Muscle layer of duodenum (tissue), 2 donors: ENCODE results near the gene NFX1.

ENCODE experiments used
- H3K27ac ChIP-seq: one replicate; pipeline ENCODE4 v1.7.0; 2013; ENCODE audit warnings: mild to moderate bottlenecking, low read length
- H3K27me3 ChIP-seq: one replicate; pipeline ENCODE4 v1.7.0; 2013; ENCODE audit warnings: low read depth, mild to moderate bottlenecking, control low read depth, low read length
- H3K36me3 ChIP-seq, 2 donors: one replicate each; pipeline ENCODE4 v1.7.0; 2013; ENCODE audit warnings: low read length in 2 of 2, control low read depth in 1 of 2, mild to moderate bottlenecking in 1 of 2; ENCODE audit not compliant: insufficient read depth in 2 of 2, control insufficient read depth in 1 of 2
- H3K4me1 ChIP-seq, 2 donors: one replicate each; pipeline ENCODE4 v1.7.0; 2013; ENCODE audit warnings: low read length in 2 of 2, mild to moderate bottlenecking in 2 of 2, control low read depth in 1 of 2, moderate library complexity in 1 of 2; ENCODE audit not compliant: insufficient read depth in 2 of 2, control insufficient read depth in 1 of 2
- H3K4me3 ChIP-seq, 2 donors: one replicate each; pipeline ENCODE4 v1.7.0; 2013; ENCODE audit warnings: low read length in 2 of 2, low read depth in 1 of 2, mild to moderate bottlenecking in 1 of 2
- H3K9me3 ChIP-seq, 2 donors: one replicate each; pipeline ENCODE4 v1.7.0; 2013; ENCODE audit warnings: low read length in 2 of 2, control low read depth in 1 of 2, mild to moderate bottlenecking in 1 of 2; ENCODE audit not compliant: control insufficient read depth in 1 of 2
- donor health status: healthy.

NFX1 gene

GRCh38 chr9:33255014-33255413 lies 35.3 kb upstream of the NFX1 start:
- H3K27me3 ChIP-seq: no peaks in the 10 kb centered on the region
- no peaks in the 10 kb centered on the region for H3K9me3 ChIP-seq
- H3K4me1 ChIP-seq: no peaks in the 10 kb centered on the region
- H3K4me3 ChIP-seq: no peak overlapping the region
- peaks cover 58 to 69% of the 10 kb centered on the region in 2 donors for H3K36me3 ChIP-seq
- H3K27ac ChIP-seq: no peak overlapping the region

GRCh38 chr9:33255471-33255870 lies 34.8 kb upstream of the NFX1 start:
- no peaks in the 10 kb centered on the region for H3K9me3 ChIP-seq
- peaks cover 62 to 73% of the 10 kb centered on the region in 2 donors for H3K36me3 ChIP-seq
- no peaks in the 10 kb centered on the region for H3K27me3 ChIP-seq
- H3K27ac ChIP-seq: no peak overlapping the region
- H3K4me1 ChIP-seq: no peaks in the 10 kb centered on the region
- H3K4me3 ChIP-seq: no peak overlapping the region

DNA sequence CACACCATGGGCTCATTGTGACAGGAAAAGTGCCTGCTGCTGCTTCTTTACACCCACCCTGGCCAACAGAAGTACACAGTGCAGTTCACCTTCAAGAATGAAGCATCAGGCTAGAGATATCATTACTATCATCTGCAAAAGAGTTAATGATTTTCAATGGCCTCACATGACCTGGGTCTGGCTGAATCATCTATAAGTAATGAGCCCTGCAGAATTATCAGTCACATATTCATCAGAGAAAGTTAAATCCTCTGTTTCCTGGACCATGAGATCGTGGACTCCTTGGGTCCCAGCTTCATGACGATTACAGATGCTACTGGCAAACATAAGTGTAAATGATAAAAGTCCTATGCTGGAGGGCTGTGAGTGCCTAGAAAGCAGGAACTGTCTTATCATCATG lies 34.1 kb upstream of the NFX1 start:
- Histone ChIP-seq H3K4me3 (no peak overlapping the region), H3K36me3 (peaks cover 68 to 81% of the 10 kb centered on the region in 2 donors), H3K27ac (no peak overlapping the region), H3K27me3 (no peaks in the 10 kb centered on the region), H3K9me3 (no peaks in the 10 kb centered on the region), H3K4me1 (no peaks in the 10 kb centered on the region)

DNA sequence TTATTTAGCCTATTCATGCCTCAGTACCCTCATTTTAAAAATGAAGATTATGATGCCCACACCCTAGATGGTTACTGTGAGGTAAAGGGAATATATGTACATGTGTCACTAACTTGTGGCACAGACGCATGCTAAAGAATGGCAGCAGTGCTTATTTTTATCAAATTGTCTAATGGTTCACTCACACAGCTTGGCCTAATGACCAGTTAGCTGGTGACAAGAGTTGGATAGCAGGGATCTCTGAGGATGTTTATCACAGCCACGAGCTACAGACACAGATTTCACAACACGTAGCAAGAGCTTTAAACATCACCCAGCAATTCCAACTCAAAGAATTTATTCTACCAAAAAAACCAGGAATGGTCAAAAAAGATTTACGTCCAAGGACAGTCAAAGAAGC lies 33.0 kb upstream of the NFX1 start:
- peaks cover 68 to 88% of the 10 kb centered on the region in 2 donors for H3K36me3 ChIP-seq
- no peak overlapping the region for H3K4me3 ChIP-seq
- H3K4me1 ChIP-seq: no peaks in the 10 kb centered on the region
- no peaks in the 10 kb centered on the region for H3K9me3 ChIP-seq
- H3K27me3 ChIP-seq: no peaks in the 10 kb centered on the region
- no peak overlapping the region for H3K27ac ChIP-seq

DNA sequence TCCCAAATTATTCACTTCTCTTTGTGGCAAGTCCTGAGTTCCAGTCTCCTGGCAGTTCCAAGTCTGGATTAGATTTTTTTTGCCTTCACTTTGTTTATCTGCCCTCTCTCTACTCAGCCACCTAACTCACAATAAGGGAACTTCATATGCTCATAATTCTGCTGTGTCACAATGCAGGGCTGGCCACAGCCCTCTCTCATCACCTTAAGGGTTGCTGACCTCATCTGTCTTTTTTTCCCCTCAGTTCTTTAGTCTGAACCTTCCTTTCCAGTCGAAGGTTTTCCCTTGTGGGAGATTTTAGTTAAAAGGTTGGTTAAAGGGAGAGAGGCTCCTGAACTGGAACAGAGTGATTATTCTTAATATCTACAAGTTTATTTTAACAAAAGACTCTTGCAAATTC lies 29.9 kb upstream of the NFX1 start:
- Histone ChIP-seq H3K4me3 (no peak overlapping the region), H3K9me3 (no peaks in the 10 kb centered on the region), H3K27ac (no peak overlapping the region), H3K36me3 (peaks cover 46 to 59% of the 10 kb centered on the region in 2 donors), H3K4me1 (peaks cover under 1 to 11% of the 10 kb centered on the region in 2 donors), H3K27me3 (no peaks in the 10 kb centered on the region)

GRCh38 chr9:33263131-33264002 lies 26.9 kb upstream of the NFX1 start:
- Histone ChIP-seq H3K9me3 (no peaks in the 10 kb centered on the region), H3K4me1 (peaks cover 7 to 24% of the 10 kb centered on the region in 2 donors), H3K27me3 (no peaks in the 10 kb centered on the region), H3K27ac (peak overlapping the region; percentile 80), H3K4me3 (peak overlapping the region; percentile 93 to 95), H3K36me3 (peaks cover 38 to 48% of the 10 kb centered on the region in 2 donors)

- Histone ChIP-seq H3K27ac (peak overlapping the region; percentile 80), H3K27me3 (no peaks in the 10 kb centered on the region), H3K4me3 (peak overlapping the region; percentile 93 to 95), H3K36me3 (peaks cover 33 to 41% of the 10 kb centered on the region in 2 donors), H3K4me1 (peaks cover 7 to 24% of the 10 kb centered on the region in 2 donors), H3K9me3 (no peaks in the 10 kb centered on the region)
These were observed 26.3 kb upstream of the NFX1 start for GRCh38 chr9:33264003-33264472.

GRCh38 chr9:33264473-33265177 lies 25.7 kb upstream of the NFX1 start, which contains the start of the genes BAG1 and CHMP5:
BAG1 (minus strand) TSS chr9:33264708.
CHMP5 (plus strand) TSS chr9:33265049; CDS start chr9:33265079, 30 bp downstream.
- H3K9me3 ChIP-seq: no peaks in the 10 kb centered on the region
- H3K4me3 ChIP-seq: peak within 1 kb of the TSS; percentile 93 to 95
- peak within 1 kb of the TSS; percentile 91 for H3K27ac ChIP-seq
- H3K27me3 ChIP-seq: no peaks in the 10 kb centered on the region
- H3K4me1 ChIP-seq: peaks cover 7 to 24% of the 10 kb centered on the region in 2 donors
- peaks cover 29 to 35% of the 10 kb centered on the region in 2 donors for H3K36me3 ChIP-seq

- peaks cover 27 to 32% of the 10 kb centered on the region in 2 donors for H3K36me3 ChIP-seq
- H3K9me3 ChIP-seq: no peaks in the 10 kb centered on the region
- no peaks in the 10 kb centered on the region for H3K27me3 ChIP-seq
- peaks cover 7 to 24% of the 10 kb centered on the region in 2 donors for H3K4me1 ChIP-seq
- peak overlapping the region; percentile 90 to 93 for H3K4me3 ChIP-seq
- H3K27ac ChIP-seq: peak overlapping the region; percentile 91
These were observed 25.0 kb upstream of the NFX1 start for GRCh38 chr9:33265211-33265865.

DNA sequence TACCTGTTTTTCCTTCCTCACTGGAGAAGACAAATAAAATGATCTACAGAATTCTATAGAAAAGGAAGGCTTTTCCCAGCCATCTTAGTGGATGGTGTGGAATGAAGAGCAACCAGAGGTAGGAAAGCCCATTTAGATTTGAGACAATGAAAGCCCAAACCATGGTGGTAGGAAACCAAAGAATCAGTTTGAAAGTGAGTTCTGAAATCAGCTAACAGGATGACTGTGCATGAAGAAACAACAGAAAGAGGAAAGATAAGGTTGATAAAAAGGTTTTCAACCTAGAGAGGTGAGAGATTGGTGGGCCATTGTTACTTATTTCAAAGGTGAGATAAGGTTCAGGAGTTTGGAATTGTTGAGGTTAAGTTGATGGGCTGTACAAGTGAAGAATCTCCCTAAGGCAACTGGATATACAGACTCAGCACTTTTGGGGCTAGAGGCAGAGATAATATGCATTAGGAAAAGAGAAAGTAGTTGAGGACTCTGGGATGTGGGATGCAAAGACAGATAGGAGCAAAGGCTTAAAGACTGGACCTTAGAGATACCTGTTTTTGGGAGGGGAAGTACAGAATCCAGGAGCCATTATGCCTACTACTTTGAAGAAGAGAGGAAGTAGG lies 23.1 kb upstream of the NFX1 start:
- Histone ChIP-seq H3K27ac (no peak overlapping the region), H3K27me3 (no peaks in the 10 kb centered on the region), H3K9me3 (no peaks in the 10 kb centered on the region), H3K4me3 (no peak overlapping the region), H3K4me1 (peaks cover 7 to 24% of the 10 kb centered on the region in 2 donors), H3K36me3 (peaks cover 34 to 36% of the 10 kb centered on the region in 2 donors)
